Amniotic stem cell (primary cell): ENCODE measurements around the gene CCDC8.
"Not testable (repeated sequence)": the region's sequence is repeated elsewhere in the genome, so short reads cannot be mapped to it uniquely, and the experiment has no call there.

Experiments
- DNase-seq: peaks from one replicate; lab custom pipeline; 2025; lab: John Stamatoyannopoulos, UW

Gene CCDC8

DNA sequence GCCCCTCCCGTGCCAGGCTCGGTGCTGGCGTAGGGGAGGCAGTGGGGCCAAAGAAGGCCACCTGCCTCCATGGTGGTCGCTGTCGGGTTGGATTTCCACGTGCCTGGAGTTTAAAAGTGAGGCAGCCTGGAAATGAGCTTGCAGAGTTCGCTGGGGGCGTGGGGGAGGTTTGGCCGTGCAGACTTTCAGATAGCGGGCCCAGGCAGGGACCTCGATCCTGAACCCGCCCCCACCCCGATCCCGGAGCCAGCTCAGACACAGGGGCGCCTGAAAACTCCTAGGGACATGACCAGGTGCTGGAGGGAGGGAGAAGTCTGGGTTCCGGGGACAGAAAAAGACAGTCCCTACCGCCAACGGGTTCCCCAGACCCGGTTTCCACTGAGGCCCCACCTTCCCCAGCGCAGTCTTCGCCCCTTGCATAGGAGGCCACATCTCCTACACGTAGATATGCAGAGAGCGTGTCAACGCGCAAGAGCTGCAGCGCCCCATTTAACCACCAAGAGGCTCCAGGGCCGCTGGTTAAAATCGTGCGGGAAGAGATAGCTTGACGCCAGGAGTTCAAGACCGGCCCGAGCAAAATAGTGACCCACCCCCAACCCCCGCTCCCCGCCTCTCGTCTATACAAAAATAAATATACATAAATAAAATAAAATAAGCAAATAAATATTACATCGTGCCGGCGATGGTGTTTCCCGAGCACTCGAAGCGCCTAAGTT is 8.5 kb downstream of the CCDC8 start:
- no peak for DNase-seq

GRCh38 chr19:46404055-46404752 is 9.2 kb downstream of the CCDC8 start:
- no peak for DNase-seq

DNA sequence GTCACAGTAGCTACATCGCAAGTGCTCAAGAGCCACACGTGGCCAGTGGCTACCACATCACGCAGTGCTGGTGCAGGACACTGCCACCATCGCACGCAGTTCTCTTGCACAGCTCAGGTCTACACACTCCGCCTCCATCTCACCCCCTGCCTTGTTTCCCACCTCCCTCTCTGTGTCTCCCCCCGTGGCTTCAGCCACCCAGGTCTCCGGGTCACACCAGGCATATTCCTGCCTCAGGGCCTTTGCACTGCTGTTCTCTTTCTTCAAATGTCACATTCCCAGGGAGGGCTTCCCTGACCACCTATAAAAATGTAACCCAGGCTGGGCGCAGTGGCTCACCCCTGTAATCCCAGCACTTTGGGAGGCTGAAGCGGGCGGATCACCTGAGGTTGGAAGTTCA is 10.6 kb downstream of the CCDC8 start:
- no peak for DNase-seq

DNA sequence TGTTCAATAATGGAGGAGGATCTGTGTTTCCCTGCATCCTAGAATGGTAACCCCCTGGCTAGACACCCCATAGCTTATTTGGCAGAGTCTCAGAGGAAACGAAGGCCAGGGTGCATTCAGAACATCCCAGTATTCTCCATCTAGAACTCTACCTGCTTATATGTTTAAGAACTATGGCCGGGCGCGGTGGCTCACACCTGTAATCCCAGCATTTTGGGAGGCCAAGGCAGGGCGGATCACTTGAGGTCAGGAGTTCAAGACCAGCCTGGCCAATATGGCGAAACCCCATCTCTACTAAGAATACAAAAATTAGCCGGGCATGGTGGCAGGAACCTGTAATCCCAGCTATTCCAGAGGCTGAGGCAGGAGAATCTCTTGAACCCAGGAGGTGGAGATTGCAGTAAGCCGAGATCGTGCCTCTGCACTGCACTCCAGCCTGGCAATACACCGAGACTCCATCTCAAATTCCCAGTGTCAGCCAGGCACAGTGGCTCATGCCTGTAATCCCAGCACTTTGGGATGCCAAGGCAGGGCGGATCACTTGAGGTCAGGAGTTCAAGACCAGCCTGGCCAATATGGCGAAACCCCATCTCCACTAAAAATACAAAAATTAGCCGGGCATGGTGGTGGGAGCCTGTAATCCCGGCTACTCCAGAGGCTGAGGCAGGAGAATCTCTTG is 15.4 kb downstream of the CCDC8 start:
- DNase-seq, result not testable (repeated sequence)

- no peak for DNase-seq
Measured at GRCh38 chr19:46394402-46394797, 19.0 kb downstream of the CCDC8 start.

GRCh38 chr19:46393456-46394401 is 19.6 kb downstream of the CCDC8 start:
- no peak for DNase-seq

- no peak for DNase-seq
Measured at GRCh38 chr19:46392837-46393236, 20.5 kb downstream of the CCDC8 start.

DNA sequence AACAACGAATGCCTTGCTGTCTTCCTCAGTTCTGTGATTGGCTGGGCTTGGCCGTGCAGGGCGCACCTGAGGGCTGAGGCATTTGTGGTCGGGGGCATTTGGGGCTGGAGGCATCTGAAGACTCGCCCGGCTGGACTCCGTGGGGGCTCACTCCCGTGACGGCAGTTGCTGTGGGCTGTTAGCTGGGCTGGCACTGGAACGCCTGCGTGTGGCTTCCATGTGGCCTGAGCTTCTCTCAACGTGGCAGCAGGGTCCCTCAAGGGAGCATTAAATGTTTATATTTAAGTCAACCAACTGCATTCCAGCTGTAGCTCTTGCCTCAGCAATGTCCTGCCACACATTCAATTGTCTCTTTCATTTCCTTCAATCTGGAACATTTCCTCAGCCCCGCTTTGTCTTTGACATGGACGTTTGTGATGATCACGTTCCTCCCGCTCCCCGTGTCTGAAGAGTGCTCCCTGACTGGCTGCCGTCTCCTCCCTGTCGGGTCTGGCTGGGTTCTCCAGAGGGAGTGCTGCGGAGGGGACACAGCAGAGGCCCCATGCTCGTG is 21.0 kb downstream of the CCDC8 start:
- DNase-seq, result no peak

DNA sequence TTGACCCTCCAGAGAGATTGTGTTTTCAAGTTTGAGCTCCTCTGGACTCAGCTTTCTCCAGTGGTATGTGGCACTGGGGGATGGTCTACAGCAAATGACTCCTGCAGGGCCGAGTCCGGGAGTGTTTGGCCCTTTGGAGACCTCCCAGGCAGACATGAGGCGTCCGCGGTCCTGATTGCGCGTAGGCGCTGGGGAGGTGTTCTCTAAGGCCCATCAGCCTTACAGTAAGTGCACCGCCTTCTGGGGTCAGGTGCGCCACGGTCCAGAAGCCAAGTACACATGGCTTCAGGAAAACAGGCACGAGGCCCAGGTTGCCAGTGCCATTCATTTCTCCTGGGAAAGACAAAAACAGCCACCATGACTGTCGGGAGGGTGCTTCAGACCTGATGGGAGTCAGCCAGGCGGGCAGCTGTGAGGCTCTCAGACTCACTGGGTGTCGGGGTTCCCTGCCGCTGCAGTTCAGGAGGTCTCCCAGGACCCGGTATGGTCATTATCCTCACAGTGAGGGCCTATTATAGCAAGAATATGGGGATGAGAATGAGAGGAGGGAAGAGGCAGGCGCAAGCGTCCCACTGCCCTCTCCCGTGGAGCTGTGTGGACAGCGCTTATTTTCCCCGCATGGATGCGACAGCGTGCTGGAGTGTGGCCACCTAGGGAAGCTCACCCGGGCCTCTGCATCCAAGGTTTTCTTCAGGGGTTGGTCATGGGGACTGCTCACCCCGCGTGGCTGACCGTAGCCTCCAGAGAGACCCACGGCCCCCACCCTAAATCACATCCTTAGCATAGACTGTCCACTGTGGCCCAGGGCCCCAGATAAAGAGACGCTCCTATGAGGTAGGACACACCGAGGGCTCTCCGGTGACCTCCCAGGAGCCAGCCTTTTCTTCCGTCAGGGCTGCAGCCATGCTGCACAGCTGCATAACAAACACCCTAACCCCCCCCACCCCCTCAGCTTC is 21.8 kb downstream of the CCDC8 start:
- DNase-seq, result no peak

- DNase-seq, result no peak
Measured at GRCh38 chr19:46390866-46391265, 22.5 kb downstream of the CCDC8 start.

DNA sequence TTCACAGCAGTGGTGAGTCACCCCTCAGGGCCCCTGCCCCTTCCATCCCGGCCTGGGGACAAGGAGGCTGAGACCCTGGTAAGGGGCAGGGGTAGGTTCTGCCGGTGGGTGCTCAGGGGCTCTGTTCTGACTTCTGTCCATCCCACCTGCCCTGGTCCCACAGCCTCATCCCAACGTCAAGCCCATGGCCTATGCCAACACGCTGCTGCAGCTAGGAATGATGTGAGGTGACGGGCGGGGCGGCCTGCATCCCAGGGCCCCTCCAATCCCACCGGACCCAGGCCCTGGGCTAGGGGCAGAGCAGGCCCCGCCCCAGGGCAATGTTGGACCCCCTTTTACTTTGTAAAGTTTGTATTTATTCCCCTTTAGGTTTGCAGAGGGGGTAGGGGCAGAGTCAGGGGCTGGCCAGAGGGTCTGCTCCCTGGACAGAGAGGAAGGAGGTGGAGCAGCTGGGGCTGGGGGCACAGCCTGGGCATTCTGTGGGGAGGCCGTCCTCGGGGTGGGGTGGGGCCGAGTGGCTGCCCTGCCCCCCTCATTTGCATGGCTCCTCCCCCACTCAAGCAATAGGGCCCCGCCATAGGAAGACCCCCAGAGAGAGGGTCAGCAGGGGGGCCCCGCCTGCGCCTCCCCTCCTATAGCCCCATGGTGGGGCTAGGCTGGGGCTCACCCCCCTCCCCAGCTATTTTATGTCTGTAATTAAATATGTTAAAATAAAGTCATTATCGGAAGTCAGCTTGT is 23.1 kb downstream of the CCDC8 start:
- DNase-seq, result no peak

- no peak for DNase-seq
Measured at GRCh38 chr19:46388311-46389095, 24.9 kb downstream of the CCDC8 start.

- DNase-seq, result no peak
Measured at GRCh38 chr19:46387713-46388130, 25.6 kb downstream of the CCDC8 start.

DNA sequence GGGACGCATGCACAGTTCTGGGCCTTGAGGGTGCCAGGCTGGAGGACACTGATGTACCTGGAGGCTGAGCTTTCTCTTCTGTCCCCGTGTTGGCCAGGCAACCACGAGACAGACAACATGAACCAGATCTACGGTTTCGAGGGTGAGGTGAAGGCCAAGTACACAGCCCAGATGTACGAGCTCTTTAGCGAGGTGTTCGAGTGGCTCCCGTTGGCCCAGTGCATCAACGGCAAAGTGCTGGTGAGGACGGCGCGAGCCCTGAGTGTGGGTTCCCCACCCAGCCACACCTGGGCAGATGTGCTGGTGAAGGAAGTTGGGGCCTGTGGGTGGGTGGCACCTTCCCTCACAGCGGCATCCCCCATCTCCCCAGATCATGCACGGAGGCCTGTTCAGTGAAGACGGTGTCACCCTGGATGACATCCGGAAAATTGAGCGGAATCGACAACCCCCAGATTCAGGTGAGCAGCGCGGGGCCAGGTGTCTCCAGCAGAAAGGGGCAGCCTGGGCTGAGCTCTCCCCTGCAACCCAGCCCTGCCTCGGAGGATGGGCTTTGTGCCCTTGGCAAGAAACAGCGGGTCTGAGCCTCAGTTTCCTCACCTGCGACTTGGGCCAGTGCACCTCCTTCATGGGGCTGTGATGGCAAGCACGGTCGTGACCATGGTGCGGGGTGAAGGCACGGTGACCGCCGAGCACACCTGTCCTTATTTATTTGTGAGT is 26.2 kb downstream of the CCDC8 start:
- no peak for DNase-seq

GRCh38 chr19:46386151-46386550 is 27.2 kb downstream of the CCDC8 start:
- no peak for DNase-seq

DNA sequence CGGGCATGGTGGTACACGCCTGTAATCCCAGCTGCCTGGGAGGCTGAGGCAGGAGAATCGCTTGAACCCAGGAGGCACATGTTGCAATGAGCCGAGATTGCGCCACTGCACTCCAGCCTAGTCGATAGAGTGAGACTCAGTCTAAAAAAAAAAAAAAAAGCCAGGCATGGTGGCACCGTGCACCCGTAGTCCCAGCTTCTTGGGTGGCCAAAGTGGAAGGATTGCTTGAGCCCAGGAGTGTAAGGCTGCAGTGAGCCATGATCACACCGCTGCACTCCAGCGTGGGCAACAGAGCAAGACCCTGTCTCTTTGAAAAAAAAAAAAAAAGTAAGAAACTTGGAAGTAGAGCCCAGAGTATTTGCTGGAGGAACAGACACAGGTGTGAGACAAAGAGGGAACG is 27.7 kb downstream of the CCDC8 start:
- DNase-seq, result no peak

DNA sequence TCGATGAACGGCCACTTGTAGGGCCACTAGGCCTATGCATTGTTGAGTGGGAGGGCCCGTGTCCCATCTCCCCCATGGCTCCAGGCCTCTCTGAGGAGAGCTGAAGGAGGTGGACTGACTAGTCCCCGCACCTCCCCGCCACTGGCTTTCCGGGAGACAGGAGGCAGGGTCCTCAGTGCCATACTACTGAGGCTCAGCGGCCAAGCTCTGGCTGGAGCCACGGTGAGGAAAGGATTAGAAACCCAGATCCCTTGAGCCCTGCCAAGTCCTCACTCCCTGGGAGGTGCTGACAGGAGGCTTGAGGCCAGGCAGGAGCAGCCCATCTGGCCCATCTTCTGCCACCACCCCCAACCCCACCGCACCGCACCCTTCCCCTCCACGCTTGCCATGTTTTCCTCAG is 29.0 kb downstream of the CCDC8 start:
- no peak for DNase-seq

- no peak for DNase-seq
Measured at GRCh38 chr19:46383846-46384245, 29.5 kb downstream of the CCDC8 start.
